HG03103 (cell line): ENCODE results near the gene PTPRT.
"Not testable (repeated sequence)": the region's sequence is repeated elsewhere in the genome, so short reads cannot be mapped to it uniquely, and the experiment has no call there.

Source experiments
- ATAC-seq: cut with Tn5 transposase; IDR thresholded peaks from one replicate; pipeline ENCODE4 v1.9.1; 2021; ENCODE audit warnings: low read depth; ENCODE audit not compliant: unreplicated experiment

PTPRT gene

DNA sequence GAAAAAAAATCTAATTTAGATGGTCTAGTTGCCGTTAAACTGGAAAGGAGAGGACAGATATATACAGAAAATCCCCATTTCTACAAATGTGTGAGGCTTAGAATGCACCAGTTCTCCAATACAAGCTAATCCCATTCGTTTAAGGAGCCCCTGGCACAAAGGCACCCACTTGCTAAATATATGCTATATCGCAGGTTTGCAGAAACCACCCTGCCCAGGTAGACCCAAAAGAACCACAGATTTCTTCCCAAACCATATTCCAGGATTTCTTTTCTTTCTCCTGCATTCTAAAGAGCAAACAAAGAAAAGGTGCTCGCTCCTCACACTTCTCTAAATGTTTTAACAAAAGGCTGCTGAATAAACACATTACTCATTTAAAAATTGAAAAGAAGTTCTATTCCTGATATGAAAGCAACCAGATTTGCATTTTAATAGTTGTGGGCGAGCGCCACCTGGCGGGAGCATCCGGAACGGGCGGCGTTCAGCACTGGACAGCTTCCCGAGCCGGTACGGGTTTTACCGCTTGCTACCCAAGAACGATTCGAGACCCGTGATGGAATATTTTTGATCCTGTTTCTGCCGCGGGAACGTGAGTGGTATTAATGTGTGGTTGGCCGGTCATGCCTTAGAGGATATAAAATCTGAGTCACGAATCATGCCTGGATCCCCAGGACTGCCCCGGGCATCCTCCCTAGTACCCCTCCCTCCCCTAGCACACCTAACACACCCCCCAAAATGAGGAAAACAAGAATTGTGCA lies 2.1 kb downstream of the PTPRT start:
- no peak for ATAC-seq

DNA sequence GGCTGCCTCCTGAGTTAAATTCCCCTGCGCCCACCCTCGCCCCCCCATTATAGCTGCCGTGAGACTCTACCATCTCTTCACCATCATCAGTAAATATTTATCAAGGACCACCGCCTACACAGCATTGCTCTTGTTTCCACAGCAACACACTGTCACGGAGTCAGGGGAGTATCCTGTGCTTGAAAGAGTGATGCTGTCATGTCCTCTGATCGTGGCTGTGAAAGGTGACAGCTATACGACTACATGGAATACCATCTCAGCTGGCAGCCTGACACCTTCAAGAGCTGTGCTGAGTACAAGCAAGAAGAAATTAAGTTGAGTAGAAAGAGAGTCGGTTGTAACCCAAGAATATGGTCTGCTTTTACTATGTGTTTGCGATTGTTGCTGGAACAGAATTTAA lies 3.4 kb downstream of the PTPRT start:
- no peak for ATAC-seq

DNA sequence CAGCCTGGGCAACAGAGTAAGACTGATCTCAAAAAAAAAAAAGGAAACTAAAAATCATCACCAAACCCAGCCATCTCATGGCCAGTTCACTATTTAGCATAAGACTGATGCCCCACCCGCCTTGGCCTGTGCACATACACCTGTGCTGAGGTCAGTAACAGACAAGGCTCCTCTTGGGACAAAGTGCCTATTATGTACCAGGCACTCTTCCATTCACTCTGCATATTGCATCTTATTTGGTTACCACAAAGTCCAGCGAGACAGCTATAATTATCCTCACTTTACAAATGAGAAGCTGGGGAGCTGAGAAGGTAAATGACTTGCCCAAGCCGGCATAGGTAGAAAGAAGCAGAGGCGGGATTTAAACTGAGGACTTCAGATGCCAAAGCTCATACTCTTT lies 3.8 kb downstream of the PTPRT start:
- no peak for ATAC-seq

DNA sequence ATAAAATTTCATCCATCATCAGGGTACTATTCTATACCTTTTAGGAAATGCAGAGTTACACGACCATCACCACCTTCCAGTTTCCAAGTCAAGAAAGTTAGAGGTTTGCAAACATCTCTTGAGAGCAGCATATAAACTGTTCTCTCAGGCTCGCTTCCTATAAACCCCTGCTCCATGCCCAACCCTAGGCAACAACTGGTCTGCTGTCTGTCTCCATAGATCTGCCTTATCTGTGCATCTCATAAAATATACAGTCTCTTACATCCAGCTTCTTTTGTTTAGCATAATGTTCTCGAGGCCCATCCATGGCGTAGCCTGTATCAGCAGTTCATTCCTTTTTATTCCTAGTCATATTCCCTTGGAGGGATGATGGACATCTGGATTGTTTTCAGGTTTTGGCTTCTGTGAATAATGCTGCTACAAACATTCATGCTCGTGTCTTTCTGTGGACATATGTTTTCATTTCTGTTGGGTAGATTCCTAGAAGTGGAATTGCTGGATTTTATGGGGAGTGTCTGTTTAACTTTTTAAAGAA lies 6.1 kb downstream of the PTPRT start:
- ATAC-seq, result no peak

DNA sequence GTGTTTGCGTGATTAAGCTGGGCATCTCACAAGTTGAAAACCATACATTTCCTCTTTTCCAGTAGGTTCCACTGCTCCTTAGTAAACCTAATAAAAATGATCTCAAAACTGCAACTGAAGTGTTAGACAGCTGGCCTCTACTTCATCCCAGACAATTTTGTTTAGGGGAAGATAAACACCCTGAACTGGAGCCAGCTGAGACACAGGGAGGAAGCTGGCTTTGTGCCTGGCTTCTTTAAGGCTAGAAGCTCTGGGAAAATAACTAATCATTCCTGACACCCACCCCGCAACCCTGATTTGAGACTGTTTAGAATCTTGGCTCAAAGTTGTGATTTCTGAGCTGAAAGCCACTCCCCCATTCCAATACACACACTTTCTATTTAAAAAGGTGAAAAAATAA lies 11.6 kb downstream of the PTPRT start:
- ATAC-seq, result no peak

DNA sequence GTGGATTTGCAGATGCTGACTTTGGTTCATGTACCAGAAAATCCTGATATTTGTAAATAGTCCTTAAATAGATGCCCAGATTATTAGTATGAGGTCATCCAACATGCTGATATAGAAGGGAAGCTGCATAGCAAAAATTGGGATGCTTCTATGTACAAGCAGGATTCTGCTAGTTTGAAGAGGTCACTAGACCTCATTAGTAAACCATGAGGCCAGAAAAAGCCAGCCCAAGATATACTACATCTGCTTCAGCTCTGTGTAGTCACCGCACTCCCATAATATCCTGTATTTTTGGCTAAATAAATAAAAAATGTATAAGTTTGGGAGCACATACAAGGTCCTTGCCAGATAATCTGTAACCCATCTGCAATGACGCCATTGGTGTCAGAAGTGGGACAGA lies 13.0 kb downstream of the PTPRT start:
- ATAC-seq, result no peak

DNA sequence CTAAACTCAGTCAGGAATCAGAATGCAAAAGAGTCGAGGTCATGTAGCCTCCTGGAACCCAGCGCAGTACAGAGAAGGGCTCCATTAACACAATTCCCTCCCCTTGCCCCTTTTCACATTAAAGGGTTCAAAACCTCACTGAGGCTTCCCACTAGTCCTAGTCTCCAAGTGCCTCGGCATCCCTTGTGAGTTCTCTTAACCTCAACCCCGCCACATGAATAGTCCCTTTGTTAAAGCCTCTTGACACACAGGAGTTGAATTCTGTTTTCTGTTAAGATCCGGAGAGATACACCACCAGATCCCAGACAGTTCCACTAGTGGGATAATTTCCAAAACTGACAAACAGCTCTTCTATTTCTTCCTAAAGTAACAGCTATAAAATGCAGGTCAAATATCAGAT lies 17.8 kb downstream of the PTPRT start:
- no peak for ATAC-seq

DNA sequence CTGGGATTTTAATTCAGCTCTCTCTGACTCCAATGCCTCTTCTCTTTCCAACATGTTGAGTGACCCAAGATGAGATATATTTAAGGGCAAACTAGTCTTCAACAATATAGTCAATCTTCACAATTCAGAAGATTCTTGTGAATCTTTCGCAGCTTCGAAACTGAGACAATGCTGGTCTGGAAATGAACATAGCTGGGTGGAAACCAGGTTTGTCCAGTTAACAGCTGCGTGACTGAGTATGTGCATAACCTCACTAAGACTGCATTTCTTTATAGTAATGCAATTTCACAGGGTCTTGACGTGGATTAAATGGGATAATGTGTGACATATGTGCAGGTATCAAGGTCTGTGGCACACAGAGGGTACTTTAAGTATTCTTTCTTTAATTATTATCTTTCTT lies 18.9 kb downstream of the PTPRT start:
- ATAC-seq, result no peak

DNA sequence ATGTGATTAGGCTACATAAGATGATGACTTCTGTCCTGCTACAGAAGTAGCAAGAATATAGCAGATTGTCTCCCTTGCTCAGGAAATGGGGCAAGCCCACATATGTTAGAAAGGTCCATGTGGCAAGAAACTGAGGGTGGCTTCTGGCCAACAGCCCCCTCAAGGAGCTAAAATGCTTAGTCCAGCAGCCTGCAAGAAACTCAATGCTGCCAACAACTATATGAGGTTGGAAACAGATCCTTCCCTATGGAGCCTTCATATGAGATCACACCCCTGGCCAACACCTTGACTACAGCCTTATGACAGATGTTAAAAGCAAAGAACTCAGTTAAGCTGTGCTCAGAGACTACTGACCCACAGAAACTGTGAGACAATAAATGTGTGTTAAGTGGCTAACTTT lies 22.1 kb downstream of the PTPRT start:
- ATAC-seq, result no peak

DNA sequence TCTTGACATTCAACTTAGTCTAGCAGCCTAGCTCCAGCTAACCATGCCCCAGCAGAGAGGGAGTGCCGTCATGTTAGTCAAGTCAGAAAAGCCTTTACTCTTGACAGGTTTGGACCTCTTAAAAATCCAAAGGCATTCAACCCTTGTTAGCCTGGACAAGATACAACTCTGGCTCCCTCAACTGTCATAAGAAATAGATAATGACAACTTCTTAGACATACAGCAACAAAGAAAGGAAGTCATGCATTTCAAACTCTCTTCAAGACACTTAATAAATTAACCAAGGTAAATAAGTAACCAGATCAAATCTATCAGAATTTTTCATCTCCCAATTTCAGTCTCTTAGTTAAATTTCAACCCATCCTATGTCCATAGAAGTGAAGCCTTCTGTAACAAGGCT lies 22.7 kb downstream of the PTPRT start:
- no peak for ATAC-seq

DNA sequence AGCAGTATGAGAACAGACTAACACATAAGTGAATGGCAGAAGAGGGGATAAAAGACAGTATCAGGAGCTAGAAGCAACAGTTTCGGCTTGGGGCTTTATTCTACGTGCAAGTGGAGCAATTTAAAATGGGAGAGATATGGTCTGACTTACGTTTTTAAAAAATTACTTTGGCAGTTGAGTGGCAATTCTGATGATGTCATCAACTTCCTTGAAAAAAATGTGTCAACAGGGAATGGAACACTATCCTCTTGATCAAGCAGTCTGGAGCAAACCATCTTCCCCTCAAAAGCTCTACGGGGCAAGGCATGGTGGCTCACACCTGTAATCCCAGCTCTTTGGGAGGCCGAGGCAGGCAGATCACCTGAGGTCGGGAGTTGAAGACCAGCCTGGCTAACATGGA lies 24.1 kb downstream of the PTPRT start:
- ATAC-seq, result no peak

DNA sequence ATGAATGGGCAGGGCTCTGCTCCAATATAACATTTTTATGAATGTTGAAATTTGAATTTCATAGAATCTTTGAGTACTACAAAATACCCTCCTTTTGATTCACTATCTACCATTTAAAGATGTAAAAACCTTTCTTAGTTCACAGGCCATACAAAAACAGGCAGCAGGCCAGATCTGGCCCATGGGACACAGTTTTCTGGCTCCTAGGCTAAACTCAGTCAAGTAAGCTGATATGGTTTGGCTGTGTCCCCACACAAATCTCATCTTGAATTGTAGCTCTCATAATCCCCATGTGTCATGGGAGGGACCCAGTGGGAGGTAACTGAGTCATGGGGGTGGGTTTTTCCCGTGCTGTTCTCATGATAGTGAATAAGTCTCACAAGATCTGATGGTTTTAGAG lies 25.0 kb downstream of the PTPRT start:
- ATAC-seq, result not testable (repeated sequence)

DNA sequence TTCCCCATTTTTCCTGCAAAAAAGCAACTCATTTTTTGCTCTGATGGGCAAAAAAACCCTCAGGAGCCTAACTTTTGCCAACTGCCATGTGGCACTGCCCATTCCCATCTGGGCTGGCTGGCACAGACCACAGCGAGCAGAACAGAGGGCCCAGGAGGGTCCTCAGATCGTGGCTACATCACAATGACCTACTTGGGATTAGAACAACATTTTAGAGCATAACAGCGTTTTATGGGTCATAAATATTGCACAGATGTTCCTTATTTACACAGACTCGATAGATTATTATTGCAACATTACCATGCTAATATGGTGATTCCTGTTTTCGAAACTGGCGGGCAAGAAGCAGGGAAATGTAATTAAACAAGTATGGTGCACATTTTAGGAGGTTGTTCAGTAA lies 28.0 kb downstream of the PTPRT start:
- ATAC-seq, result no peak

DNA sequence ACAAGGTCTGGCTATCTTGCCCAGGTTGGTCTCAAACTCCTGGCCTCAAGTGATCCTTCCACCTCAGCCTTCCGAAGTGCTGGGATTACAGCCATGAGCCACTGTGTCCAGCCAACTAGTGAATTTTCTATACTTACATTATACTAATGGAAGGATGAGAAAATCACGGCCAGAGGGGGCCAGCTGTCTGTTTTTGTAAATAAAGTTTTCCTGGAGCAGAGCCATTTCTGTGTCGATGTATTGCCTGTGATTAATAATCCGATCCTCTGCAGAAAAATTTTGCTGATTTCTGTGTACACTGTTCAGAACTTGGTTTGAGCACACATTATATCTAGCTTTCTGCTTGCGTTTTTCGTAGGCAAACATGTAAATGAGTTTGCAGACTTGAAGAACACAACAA lies 28.8 kb downstream of the PTPRT start:
- ATAC-seq, result no peak

DNA sequence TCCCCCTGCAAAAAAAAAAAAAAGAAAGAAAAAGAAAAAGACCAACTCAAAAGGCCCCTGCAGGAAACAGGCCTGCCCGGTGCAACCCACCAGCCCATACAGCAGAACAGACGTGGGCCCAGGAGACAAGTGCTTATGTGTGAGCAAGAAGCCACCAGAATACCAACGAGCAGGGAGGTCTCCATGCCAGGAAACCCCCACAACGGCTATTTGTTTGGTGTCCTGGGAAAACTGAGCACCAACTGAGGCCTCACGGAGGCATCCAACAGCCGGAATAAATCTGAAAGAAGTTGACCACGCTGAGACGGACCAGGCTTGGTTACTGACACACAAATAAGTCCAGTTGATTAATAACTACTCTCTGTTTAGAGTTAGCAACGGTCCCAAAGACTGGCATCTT lies 29.7 kb downstream of the PTPRT start:
- ATAC-seq, result no peak

DNA sequence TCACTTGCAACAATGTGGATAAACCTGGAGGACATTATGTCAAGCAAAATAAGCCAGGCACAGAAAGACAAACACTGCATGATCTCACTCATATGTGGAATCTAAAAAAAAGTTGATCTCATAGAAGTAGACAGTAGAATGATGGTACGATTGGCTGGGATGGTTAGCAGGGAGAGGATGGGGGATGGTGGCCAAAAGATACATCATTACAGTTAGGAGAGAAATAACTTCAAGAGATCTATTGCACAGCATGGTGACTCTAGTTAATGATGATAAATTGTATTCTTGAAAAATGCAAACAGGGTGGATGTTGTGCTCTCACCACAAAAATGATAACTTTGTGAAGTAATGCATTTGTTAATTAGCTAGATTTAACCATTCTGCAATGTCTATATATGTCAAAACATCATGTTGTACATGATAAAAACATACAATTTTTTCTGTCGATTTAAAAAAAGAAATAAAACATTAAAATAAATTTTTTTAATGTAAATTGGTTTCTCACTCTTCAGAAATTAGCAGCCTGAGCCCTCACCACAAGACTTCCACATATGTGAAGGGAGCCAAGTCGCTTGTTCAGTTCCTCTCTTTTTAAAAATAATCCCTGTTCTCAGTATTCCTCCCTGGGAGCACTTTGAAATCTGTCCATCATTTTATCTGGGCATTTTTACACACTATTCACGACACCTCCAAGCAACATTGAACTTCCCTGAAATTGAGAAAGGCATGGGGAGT lies 34.2 kb downstream of the PTPRT start:
- no peak for ATAC-seq

DNA sequence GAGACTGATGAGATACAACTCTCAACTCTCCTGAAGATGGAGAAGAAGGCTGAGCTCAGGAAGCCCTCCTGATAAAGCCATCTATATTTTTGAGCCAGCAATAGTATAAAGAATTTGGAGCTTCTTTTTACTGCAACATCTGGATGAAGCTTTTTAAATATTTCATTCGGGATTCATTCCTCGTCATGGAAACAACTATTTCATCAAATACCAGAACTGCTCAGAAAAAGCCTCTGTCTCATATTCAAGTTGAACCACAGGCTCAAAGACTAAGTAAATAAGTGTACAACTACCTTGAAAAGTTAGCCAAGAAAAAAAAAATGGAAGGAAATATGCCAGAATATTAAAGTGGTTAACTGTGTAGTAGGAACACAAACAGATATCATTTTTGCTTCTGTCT lies 37.8 kb downstream of the PTPRT start:
- no peak for ATAC-seq

DNA sequence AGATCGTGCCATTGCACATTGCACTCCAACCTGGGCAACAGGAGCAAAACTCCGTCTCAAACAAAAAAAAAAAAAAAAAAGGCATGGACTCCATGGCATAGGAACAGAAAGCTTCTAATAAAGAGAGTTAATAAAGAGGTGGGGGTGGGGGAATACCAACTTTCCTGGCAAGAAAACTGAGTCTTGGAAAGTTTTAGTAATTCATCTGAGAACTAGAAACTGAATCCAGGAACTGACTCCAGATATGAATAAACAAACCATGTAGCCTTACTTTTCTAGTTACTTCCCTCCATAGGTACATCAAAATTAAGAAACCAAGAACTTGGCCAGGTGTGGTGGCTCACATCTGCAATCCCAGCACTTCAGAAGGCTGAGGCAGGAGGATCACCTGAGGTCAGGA lies 38.5 kb downstream of the PTPRT start:
- ATAC-seq, result no peak

DNA sequence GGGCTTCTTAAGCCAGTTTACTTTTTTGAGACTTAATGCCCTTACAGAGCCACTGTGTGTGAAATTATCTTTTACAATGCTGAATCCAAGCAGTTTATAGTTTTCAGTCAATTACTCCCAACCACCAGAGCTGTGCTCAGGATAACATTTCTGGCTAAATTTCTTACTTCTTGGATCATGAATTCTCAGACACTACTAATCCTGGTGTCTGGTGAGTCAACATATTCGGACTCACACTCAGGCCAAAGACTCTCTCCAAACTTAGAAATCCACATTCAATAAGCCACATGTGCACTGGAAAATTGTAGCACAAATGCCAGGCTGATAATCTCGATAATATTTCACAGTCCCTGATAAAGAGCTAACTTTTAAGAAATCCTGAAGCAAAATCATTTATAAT lies 49.0 kb downstream of the PTPRT start:
- no peak for ATAC-seq

DNA sequence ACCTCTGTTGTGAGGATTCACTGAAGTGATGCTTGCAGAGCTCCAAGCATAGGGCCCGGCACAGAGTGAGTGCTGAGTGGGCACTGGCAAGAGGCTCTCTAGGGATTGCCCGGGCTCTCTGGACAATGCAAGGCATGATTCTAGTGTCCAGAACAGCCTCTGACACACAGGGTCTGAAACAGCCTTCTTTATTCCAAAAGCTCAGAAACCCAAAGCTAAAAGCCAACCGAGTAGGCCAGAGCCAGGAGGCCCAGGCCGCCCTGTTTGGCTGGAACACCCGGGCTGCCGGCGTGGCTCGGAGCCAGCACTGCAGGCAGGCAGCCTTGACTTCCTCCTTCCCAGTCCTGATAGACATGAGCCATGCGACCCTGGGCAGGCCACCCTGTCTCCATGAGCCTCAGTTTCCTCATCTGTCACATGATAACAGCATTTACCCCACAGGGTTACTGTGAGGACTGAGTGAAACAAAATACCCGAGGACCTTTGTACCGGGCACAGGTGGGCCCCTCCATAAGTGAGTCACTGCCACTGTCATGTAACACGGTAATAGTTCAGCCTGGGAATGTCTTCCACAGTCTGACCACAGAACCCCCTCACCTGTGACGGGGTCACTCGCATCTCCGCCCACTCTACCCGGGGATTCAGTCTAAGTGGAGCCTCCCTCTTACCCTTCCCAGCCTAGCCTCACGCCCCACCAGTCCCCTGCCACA lies 51.5 kb downstream of the PTPRT start:
- no peak for ATAC-seq

DNA sequence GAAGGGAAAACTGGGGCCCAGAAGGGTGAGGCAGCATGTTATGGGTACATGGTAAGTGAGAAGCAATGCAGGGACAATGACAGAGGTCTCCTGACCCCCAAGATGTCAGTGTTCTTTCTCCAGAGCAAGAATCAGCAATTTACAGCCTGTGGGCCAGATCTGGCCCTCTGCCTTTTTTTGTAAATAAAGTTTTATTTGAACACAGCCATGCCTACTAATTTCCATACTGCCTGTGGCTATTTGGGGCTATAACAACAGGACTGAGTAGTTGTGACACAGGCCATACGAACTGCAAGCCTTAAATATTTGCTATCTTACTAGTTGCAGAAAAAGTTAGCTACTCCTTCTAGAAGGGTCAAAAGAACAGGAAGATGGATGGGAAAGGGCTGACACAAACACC lies 52.5 kb downstream of the PTPRT start:
- ATAC-seq, result no peak

DNA sequence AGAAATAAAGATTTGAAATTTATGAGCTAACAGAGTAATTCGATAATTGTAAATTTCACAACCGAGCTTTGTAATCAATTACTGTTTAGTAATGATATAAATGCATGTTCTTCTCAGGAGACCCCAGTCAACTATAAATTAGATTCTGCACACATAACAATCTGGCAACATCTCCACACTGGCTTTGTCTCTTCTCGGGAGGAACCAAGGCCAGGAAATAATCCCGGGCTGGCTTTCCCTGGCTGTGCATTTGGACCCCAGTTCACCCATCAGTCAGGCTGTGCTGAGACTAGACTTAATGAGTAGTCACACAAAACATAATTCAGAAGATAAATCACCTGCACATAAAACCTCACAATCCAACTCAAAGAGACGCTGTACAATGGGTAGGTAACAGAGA lies 65.5 kb downstream of the PTPRT start:
- no peak for ATAC-seq
